Jurkat, Clone E6-1 (cell line): ENCODE results near the gene UBR3.
"Not testable (repeated sequence)": the region's sequence is repeated elsewhere in the genome, so short reads cannot be mapped to it uniquely, and the experiment has no call there.

Experiments
- DNase-seq: peaks from one replicate; pipeline ENCODE4 v3.0.0-alpha.2; 2011; ENCODE audit warnings: low read depth, low spot score
- H3K4me3 ChIP-seq: 2 replicates; pipeline ENCODE4 v1.5.1; 2011; ENCODE audit warnings: mild to moderate bottlenecking, low read length, control low read depth, moderate library complexity

Gene UBR3

DNA sequence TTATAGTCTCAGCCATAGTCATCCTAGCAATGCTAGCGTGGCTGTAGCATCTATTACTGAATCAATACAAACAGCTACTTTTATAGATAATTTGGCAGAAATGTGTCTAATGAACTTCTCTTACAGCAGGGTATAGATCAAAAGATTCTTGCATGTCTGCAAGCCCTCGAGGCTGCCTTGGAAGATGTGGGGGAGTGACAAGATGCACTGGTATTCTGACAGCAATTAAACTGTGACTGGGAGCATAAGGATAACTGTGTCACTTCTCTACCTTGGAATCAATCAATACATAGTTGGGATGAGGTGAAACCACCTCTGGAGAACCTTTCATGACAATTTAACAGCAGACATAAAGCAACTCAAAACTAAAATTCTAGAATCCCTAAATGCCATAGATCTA lies 291.4 kb downstream of the UBR3 start:
- no peak overlapping the region for H3K4me3 ChIP-seq
- no peak for DNase-seq

DNA sequence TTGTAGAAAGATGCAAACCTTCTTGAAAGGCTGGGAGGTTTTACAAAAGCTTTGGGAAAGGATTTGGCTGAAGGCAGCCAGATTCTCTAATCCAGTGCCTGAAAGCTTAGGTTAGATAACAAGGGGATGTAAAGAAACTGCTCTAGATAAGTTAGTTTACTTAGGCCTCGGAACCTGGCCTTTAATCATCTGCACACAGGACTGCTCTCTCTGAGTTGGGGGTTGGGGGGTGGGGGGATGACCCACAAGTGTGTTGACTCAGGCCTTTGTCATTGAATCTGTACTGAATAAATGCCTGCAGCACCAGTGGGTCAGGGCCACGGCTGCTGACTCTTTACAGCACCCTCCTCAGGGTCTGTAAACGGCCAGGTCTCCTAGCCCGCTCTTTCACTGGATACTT lies 292.1 kb downstream of the UBR3 start:
- not testable (repeated sequence) for H3K4me3 ChIP-seq, DNase-seq

DNA sequence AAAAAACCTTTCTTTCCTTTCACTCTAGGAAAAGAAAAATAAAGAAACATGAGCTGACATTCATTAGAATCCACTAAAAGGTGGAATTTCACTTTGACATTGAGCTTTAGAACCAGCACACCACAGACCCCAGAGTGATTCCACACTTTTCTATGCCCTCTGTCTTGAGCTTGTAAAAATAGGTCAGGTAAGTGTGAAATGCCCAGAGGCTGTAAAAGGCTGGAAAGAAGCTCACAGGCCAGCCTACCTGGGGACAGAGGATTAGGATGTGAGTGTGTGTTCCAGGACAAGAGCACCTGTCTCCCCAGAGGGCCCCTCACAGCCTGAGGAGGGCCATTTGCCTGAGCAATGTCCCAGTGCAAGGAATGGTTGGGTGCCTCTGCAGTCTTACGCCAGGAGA lies 294.4 kb downstream of the UBR3 start:
- DNase-seq = no peak
- no peak overlapping the region for H3K4me3 ChIP-seq

DNA sequence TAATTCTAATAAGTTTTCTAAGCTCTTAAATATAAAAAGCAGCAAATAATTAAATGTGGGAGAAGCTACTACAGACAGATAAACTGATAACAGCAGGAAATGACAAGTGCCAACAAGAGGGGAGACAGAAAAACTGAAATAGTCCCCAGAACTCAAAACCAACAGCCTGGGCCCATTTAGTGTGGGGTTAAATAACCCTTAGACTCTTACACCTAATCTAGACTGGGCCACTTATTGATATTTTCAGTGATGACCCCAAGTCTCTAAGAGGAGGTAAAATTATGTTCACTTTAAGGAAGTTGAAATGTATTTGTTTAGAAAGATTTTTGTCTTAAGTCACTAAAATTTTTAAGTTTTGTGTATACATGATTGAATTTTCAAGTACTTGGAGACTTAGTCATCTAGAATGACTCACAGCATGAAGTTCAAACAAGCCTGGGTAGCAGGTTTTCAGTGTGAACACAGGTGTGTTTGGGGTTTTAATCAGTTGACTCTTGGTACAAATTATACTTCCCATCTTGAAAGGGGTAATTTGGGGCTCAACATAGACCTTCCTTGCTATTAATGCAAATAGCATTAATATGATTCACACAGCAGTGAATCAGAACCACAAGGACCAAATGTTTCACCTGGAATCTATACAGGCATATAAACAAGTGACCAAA lies 295.8 kb downstream of the UBR3 start:
- H3K4me3 ChIP-seq = no peak overlapping the region
- no peak for DNase-seq

DNA sequence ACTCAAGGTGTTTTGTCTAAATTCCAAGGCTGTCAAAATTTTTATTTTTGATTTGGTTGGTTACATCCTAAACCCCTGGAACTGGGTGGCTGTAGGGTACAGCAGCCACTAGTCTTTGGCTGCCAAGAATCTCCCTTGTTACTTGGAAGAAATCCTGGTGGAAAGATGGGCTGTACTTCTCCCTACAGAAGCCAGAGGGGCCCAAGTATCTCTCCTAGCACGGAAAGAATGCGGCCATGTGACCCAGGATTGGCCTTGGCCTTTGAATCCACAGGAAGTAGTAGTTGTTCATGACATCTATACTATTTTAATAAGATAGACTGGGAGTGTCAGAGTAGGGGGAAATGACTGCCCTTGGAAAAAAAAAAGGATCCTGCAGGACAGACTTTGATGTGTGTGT lies 296.3 kb downstream of the UBR3 start:
- DNase-seq = no peak

DNA sequence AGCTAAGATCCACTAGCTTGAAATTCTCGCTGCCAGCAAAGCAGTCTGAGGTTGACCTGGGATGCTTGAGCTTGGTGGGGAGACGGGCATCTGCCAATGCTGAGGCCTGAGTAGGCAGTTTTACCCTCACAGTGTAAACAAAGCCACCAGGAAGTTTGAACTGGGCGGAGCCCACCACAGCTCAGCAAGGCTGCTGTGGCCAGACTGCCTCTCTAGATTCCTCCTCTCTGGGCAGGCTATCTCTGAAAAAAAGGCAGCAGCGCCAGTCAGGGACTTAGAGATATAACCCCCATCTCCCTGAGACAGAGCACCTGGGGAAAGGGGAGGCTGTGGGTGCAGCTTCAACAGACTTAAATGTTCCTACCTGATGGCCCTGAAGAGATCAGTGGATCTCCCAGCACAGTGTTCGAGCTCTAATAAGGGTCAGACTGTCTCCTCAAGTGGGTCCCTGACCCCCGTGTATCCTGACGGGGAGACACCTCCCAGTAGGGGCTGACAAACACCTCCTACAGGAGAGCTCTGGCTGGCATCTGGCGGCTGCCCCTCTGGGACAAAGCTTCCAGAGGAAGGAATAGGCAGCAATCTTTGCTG lies 299.0 kb downstream of the UBR3 start:
- H3K4me3 ChIP-seq, DNase-seq: not testable (repeated sequence)

More for the DNA sequence above, 296.3 kb downstream of the UBR3 start:
- no peak overlapping the region for H3K4me3 ChIP-seq
